NB4 (cell line): Measurements from ENCODE around the gene SAP25.
"Not testable (repeated sequence)": the region's sequence is repeated elsewhere in the genome, so short reads cannot be mapped to it uniquely, and the experiment has no call there.

ENCODE experiments used
- MAX ChIP-seq: IDR thresholded peaks from 2 replicates; pipeline ENCODE4 v1.6.1; 2011; ENCODE audit warnings: low read depth, low read length
- MYC ChIP-seq: IDR thresholded peaks from 2 replicates; pipeline ENCODE4 v1.6.1; 2011; ENCODE audit warnings: low read depth, low read length
- TF ChIP-seq, protein P1 (sequence below): IDR thresholded peaks from one replicate; pipeline ENCODE4 v1.5.1; 2012; ENCODE audit warnings: low read depth, low read length

DNA sequence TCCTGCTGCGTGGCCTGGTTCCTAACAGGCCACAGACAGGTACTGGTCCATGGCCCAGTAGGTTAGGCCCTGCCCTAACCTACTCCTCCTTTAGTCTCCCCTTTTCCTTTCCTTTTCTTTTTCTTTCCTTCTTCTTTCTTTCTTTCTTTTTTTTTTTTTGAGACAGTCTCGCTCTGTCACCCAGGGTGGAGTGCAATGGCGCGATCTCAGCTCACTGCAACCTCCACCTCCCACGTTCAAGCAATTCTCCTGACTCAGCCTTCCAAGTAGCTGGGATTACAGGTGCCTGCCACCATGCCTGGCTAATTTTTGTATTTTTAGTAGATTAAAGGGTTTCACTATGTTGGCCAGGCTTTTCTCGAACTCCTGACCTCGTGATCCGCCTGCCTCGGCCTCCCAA, 37.7 kb downstream of the SAP25 start:
- TF ChIP-seq MYC, MAX: not testable (repeated sequence)
- TF ChIP-seq, protein P1, sequence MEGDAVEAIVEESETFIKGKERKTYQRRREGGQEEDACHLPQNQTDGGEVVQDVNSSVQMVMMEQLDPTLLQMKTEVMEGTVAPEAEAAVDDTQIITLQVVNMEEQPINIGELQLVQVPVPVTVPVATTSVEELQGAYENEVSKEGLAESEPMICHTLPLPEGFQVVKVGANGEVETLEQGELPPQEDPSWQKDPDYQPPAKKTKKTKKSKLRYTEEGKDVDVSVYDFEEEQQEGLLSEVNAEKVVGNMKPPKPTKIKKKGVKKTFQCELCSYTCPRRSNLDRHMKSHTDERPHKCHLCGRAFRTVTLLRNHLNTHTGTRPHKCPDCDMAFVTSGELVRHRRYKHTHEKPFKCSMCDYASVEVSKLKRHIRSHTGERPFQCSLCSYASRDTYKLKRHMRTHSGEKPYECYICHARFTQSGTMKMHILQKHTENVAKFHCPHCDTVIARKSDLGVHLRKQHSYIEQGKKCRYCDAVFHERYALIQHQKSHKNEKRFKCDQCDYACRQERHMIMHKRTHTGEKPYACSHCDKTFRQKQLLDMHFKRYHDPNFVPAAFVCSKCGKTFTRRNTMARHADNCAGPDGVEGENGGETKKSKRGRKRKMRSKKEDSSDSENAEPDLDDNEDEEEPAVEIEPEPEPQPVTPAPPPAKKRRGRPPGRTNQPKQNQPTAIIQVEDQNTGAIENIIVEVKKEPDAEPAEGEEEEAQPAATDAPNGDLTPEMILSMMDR, result not testable (repeated sequence)
